Measurements from ENCODE around the gene MAGEA11.
"Not testable (repeated sequence)": the region's sequence is repeated elsewhere in the genome, so short reads cannot be mapped to it uniquely, and the experiment has no call there.

GRCh38 chrX:149675554-149675953, 36.3 kb upstream of the MAGEA11 start:
- not testable (repeated sequence) for TF ChIP-seq CTCF (conservative IDR thresholded peaks at IDR 0.05); EZH2 (IDR thresholded peaks at IDR 0.05; ENCODE audit: low read depth)
